ENCODE data around the gene AFG1L.

The AFG1L gene

DNA sequence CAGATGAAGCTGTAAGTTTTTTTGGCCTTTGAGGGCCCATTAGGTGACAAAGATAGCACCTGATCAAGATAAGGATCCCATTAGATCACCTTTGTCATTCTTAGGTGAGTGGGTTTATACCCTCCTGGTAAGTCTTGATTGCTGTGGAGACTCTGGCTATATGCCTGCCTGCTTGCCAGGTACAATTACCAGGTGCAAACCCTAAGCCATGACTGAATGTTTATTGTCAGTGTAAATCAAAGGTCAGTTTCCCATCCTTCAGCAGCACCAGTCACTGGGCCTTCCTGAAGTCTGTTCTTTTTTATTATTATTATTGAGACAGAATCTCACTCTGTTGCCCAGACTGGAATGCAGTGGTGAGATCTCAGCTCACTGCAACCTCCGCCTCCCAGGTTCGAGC is 159.5 kb downstream of the AFG1L start:
- DNase-seq (ENCODE audit: low read depth) = no peak

DNA sequence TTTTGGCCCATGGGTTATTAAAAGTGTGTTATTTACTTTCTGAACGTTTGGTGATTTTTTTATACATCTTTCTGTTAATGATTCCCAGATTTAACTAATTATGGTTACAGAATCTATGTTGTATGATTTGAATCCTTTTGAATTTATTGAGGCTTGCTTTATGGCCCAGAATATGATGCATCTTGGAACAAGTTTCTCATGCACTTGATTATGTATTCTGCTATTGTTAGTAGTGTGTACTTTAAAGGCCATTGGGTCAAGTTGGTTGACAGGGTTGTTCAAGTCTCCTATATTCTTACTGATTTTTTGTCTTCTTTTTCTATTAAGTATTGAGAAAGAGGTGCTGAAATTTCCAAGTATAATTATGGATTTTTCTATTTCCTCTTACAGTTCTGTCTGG is 160.8 kb downstream of the AFG1L start:
- DNase-seq (ENCODE audit: low read depth) = no peak

DNA sequence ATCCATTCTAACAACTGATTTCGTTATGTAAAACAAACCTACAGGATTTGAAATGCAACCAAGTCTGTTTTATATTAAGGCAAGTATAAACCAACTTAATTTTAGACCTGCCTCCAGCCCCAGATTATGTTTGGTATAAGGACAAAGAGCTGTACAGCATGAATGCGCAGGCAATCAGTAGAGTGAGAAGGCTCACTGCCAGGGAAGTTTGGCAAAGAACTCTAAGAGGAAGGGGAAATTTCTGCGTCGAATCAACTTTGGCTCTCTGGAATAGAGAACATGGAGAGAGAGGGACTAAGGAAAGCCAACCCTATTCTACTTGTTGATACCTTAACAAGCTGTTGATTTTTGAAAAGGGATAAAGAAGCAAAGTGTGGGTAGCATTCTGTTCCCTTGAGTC is 168.9 kb downstream of the AFG1L start:
- DNase-seq (ENCODE audit: low read depth) = no peak

DNA sequence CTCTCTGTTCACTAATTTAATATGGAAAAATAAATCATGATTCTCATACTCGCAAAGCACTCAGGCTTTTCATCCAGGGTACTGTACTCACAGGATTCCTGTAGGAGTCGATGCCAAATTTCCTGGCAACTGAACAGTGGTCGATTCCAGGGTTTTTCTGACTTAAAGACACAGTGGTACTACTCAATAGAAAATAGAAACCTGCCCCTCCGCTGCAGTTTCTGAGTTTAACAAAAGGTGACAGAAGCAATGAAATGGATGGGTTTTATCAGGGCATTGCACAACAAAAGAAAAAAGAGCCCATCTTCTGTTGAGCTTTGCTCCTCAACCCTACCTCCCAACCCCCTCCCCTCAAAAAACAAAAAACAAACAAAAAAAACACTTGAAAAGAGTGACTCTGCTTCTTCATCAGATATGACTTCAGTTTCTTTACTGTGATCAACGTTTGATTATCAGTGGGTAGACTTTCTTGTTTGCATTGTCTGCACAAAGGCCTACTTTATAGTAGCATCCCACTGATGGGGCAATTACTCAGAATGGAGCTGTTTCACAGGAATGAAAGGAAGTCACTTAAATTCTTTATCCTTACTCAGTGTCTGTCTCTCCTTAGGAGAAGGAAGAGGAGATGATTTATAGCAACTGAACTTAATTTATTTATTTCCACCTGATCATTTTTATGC is 169.7 kb downstream of the AFG1L start:
- no peak for DNase-seq (ENCODE audit: low read depth)

DNA sequence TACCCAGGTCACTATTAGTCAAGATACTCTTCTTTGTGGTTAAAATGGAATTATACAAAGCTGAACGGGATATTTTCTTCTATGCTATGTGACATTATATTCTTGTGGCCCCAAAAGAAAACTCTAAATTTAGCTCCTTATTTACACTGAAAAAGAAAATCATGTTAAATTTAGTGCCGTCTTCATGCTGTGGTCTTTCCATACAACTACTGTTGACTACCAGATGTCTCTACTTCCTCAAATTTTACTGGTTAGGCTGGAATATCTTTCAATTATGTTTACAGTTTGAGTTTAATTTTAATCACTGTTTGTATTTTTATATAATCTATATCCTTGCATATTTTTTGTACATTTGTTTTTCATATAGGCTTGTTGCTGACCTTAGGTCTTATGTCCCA is 170.2 kb downstream of the AFG1L start:
- no peak for DNase-seq (ENCODE audit: low read depth)

DNA sequence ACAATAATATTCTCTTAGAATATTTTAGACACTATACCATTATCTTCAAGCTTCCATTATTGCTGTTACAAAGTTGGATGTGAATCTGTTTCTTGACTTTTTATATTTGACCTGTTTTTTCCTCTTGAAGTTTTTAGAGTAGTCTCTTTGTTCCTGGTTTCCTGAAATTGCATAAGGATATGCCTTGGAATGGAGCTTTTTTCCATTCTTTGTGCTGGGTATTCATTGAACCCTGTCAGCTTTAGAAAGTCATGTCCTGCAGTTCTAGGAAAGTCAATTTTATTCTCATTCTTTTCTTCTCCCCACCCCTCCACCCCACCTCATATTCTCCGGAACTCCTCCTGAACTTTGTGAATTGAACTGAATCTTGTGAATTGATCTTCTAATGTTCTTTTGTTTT is 173.5 kb downstream of the AFG1L start:
- no peak for DNase-seq (ENCODE audit: low read depth)

DNA sequence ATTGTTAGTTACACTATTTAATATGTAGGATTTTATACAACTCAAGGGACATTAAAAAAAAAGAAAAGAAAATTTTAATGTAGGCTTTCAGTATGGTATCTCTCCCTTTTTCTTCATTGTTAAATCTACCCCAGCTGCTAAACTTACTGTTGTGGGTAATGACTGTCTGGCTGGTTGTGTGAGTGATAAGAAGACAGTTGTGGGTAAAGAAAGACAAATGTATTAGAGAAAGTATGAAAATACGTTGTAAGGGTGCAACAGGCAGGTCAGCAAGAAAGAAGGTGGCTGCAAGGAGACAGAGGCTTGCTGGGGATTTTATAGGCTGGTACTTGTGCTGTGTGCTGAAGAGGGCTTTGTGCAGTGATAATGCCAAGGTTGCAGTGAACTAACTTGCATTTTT is 174.5 kb downstream of the AFG1L start:
- no peak for DNase-seq (ENCODE audit: low read depth)

DNA sequence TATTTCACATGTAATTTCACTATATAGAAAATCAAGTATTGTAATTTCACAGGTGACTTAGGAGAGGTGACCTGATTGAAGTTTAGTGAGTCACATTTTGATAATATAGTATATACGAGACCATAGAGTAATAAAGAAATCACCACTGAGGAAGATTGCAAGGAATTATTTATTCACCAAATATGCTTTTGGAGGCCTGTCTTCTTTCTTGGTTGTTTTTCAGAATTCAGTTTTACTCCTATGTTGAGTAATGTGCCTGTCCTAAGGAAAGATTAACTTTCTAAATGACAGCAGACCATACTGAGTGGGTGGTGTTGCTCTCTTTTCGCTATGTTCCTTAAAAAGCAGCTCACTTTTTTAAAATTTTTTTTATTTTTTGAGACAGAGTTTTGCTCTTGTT is 178.3 kb downstream of the AFG1L start:
- no peak for DNase-seq (ENCODE audit: low read depth)

DNA sequence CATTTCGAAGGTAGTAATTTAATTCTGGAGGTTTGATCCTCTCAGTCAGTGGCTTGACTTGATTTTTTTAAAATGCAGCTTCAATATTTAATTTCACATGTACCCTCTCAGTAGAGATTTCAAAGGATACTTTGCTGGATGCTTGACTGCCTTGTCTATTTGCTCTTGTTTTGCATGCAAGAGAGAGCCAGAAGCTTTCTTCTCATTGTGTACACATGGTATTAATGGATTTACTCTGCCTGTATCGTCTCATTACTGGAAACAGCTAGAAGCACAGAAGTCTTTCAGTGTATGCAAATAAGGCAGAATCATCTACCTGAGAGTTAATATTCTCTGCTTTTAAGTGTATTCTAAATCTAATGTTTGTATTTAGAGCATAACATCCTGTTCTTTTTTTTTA is 181.5 kb downstream of the AFG1L start:
- DNase-seq (ENCODE audit: low read depth) = no peak

DNA sequence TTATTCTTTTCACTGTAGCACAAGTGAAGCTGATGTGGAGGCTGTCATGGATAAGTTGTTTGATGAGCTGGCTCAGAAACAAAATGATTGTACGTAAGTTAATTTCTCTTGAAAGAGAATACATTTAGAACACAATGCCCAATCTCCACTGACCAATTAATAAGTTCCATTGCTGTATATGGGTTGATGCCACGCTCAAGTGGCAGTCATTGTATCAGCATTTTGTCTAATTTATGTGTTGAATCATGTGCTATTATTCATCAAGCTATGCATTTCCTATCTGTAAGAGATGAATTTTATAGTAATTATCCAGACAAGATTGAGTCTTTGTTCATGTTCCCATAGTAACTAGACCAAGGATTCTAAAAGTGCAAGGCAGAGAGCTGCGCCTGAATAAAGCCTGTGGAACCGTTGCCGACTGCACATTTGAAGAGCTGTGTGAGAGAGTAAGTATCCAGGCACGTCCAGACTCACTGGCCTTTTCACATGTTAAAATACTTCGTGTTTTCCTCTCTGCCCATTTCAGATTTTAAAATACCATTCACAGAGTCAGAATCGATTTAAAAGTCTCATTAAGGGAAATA is 182.1 kb downstream of the AFG1L start:
- no peak for DNase-seq (ENCODE audit: low read depth)

DNA sequence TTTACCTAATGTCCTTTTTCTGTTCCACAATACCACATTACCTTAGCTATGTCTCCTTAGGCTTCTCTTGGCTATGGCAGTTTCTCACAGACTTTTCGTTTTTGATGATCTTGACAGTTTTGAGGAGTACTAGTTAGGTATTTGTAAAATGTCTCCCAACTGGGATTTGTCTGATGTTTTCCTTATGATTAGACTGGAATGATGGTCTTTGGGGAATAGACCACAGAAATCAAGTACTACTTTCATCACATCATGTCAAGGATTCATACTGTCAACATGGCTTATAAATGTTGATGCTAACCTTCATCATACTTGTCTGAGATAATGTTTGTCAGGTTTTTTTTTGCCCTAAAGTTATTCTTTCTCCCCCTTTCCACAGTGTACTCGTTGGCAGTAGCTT is 187.7 kb downstream of the AFG1L start:
- DNase-seq (ENCODE audit: low read depth) = no peak

DNA sequence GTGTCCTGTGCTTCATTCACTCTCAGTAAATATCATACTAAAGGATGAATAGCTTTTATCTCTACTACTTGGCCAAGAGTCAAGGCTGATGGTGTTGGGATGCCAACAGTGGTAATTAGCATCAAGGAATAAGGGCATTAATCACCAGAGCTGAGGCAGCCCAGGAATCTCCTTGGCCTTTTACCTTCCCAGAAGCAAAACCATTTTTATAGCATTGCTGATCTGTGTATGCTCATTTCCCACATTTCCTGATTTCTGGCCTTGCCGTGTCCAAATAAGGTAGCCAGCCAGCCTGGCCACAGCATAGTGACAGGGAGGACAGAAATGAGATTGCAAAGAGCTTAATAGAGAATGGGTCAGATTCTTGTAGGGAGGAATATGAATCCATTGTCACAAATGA is 189.2 kb downstream of the AFG1L start:
- no peak for DNase-seq (ENCODE audit: low read depth)

DNA sequence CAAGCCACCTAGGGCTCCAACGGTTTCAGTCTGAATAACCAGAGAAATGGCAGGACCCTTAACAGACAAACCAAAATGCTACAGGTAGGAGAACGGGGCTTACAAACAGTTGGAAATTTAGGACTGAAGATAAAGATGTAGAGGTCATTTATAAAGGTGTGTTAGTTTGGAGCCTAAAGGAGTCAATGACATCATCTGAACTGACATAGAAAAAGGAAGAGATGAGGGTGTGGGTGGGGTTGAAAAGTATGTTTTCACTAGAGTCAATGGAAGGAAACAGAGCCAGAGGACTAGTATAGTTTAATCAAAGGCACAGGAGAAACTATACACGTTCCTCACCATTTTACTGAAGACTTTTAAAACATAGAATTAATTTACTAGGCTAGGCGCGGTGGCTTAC is 194.8 kb downstream of the AFG1L start:
- DNase-seq (ENCODE audit: low read depth) = no peak

DNA sequence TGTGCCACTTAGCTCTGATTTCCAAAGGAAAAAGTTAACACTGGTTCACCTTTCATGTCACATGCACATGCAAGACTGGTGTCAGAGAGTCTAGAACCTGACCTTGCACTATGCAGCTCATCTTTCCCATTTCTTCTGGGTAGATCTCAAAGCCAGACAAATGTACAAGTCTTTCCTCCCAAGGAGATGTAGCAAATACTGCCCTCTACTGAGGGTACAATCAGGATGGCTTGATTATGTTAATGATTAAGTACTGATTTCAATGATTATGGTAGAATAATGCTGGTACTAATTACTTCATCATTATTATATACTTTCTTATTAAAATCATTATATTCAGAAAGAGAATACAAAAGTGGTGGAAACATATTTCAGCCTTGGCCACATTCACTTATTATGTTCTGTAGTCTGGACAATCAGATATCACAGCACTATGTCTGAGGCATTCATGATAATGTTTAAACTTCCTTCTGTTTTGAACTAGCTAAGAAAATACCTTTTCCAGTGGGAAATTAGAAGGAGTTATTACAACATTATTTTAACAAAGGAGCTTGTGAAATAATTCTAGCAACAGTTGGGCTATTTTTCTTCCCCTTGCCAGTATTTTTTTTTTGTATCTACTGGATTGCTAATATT is 197.4 kb downstream of the AFG1L start:
- no peak for DNase-seq (ENCODE audit: low read depth)

DNA sequence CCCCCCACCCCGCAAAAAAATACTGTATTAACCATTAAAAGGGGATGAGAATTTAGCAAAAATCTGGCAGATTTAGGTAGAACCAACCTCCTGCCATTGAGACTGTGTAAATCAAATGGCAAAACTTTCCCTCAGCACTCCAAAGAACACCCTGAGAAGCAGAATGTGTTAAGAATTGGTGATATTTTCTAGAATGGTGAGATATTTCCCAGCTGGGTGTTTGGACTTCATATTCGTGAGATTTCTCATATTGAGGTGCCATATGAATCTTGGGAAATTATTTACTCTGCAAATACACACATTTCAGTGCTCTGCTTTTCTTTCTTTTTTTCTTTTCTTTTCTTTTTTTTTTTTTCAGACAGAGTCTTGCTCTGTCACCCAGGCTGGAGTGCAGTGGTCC is 199.6 kb downstream of the AFG1L start:
- no peak for DNase-seq (ENCODE audit: low read depth)

DNA sequence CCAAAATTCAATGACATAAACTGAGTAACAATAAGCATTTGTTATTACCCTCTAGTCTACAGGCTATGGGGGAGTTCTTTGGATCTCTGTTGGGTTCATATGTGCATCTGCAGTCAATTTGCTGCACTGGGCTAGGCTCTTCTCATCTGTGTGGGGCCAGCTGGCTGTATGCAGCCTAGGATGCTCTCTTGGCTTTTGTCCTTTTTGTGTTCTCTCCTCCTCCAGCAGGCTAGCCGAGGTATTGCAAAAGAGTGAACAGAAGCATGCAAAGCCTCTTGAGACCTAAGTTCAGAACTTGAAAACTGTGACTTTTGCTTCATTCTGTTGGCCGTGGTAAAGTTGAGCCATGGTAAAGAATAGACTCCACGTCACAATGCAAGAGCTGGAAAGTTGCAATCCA is 203.0 kb downstream of the AFG1L start:
- no peak for DNase-seq (ENCODE audit: low read depth)

DNA sequence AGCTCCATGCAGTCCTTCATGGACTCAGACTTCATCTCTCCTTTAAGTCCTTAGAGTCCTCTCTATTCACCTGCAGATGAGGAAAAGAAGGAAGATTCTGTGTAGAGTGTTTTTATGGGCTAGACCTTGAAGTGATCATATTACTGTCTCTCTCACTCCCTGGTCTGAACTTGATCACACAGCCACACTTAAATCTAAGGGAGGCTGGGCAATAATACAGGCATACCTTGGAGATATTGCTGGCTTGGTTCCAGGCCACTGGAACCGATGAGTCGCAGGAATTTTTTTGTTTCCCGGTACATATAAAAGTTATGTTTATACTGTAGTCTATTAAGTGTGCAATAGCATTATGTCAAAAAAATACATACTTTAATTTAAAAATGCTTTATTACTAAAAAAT is 206.7 kb downstream of the AFG1L start:
- no peak for DNase-seq (ENCODE audit: low read depth)

DNA sequence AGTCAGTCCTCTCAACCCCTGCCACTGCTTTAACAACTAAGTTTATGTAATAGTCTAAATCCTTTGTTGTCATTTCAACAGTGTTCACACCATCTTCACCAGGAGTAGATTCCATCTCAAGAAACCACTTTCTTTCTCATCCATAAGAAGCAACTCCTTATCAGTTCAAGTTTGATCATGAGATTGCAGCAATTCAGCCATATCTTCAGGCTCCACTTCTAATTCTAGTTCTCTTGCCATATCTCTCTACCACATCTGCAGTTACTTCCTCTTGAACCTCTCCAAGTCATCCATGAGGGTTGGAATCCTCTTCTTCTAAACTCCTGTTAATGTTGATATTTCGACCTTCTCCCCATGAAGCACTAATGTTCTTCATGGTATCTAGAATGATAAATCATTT is 208.0 kb downstream of the AFG1L start:
- no peak for DNase-seq (ENCODE audit: low read depth)

DNA sequence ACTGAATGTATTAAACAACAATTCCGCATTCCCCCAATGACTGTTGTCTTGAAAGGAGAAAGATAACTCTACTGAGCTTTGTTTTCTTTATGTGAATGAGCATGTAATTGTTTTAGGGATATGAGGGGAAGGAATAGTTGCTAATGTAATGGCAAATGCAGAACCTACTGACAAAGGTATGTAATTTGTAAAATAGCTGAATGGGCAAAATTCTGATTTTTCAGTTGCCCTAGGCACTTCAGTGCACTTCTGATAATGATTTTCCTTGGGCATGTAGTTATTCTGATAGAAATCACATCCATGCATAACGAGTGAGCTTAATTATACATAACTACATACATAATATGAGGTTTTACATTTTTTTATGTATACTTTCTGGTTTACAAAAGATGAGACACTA is 212.5 kb downstream of the AFG1L start:
- DNase-seq (ENCODE audit: low read depth) = no peak

DNA sequence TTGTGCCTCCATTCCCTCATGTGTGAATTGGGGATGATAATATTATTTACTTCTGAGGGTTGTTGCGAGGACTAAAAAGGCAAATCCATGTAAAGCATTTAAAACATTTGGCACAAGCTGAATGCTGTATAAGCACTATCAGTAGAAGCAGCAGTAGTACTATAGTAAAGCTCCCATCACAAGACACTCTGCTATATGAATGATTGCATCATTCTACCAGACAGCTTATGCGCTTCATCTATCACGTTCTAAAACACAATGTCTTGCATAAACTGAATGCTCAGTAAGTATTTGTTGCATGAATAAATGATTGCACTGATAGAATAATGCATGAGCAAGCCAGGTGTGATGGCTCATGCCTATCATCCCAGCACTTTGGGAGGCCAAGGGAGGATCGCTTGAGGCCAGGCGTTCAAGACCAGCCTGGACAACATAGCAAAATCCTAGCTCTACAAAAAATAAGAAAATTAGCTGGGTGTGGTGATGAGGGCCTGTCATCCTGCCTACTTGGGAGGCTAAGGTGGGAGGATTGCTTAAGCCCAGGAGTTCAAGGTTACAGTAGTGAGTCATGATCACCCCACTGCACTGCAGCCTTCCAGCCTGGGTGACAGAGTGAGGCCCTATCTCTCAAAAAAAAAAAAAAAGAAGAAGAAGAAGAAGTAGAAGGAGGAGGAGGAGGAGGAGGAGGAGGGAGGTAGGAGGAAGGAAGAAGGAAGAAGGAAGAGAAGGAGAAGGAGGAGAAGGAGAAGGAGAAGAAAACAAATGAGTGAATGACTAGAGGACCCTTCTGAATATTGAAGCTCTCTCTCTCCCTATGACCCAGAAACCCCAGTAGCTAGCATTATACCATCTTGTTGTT is 215.8 kb downstream of the AFG1L start:
- no peak for DNase-seq (ENCODE audit: low read depth)

DNA sequence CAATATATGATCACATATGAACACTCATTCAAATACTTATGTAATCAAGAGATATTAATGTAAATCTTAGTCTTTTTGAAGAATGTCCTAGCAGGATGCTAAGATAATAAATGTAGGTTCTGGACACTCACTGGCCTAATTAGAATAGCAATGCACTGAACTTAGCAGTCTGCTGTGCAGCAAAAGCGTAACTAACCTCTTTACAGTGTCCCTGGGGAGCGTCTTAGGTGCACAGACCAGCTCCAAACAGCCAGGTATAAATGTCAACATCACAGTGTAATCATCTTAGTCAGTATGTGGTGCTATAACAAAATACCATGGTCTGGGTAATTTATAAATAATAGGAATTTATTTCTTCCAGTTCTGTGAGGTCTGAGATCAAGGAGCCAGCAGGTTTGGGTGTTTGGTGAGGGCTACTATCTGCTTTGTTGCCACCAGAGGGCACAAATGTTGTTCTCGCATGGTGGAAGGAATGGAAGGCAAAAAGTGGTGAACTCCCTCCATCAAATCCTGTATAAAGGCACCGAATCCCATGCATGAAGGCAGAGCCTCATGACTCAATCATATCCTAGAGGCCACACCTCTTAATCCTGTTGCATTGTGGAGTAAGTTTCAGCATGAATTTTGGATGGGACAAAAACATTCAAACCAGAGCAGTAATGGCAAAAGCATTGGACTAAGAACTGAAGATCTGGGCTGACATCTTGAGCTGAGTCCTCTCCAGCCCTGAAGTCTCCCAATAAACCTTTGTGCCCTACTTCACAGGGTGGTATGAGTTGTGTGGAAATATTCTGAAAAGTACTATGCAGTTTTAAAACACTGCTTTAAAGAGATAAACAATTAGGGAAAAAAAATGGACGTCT is 224.1 kb downstream of the AFG1L start:
- DNase-seq (ENCODE audit: low read depth) = no peak

DNA sequence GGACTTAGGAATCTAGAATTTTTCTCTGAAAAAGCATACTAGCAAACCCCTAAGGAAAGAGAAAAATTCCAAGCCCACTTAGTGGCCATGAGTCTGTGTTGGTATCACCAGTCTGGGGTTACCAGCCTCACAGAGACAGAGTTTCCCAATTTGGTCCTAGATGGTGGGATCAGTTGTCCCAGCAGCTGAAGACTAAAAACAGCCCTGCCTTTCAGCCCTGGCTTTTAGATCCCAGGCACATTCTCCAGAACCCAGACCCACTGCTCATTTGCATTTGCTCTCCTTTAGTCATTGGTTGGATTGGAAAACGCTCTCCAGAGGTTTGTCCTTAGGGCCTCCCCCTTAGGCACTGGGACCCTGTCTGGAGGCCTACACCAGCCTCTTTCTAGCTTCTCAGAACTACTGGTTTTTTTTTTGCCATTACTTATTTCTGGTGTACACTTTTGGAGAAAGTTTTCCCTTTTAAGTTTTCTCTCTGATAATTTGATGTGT is 226.8 kb downstream of the AFG1L start:
- no peak for DNase-seq (ENCODE audit: low read depth)

Data from activated T-helper 1 cell treated with Interleukin-2 at 50 U/mL for 16 hours (primary cell).